ENCODE results near the gene GGTLC2.

GRCh38 chr22:22685586-22685985 is 41.2 kb downstream of the GGTLC2 start:
- TF ChIP-seq, protein P1, sequence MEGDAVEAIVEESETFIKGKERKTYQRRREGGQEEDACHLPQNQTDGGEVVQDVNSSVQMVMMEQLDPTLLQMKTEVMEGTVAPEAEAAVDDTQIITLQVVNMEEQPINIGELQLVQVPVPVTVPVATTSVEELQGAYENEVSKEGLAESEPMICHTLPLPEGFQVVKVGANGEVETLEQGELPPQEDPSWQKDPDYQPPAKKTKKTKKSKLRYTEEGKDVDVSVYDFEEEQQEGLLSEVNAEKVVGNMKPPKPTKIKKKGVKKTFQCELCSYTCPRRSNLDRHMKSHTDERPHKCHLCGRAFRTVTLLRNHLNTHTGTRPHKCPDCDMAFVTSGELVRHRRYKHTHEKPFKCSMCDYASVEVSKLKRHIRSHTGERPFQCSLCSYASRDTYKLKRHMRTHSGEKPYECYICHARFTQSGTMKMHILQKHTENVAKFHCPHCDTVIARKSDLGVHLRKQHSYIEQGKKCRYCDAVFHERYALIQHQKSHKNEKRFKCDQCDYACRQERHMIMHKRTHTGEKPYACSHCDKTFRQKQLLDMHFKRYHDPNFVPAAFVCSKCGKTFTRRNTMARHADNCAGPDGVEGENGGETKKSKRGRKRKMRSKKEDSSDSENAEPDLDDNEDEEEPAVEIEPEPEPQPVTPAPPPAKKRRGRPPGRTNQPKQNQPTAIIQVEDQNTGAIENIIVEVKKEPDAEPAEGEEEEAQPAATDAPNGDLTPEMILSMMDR (IDR thresholded peaks at IDR 0.05): no peak
- no peak for TF ChIP-seq POLR2AphosphoS5 (IDR thresholded peaks at IDR 0.05)
- no peak for TF ChIP-seq POLR2A (IDR thresholded peaks at IDR 0.05)
- TF ChIP-seq EP300 (IDR thresholded peaks at IDR 0.05): no peak

All from suprapubic skin (tissue), 4 donors.